ENCODE results near the gene PODXL. TPM values are rescaled to one million over a fixed set of nuclear protein-coding genes. Genes with fewer than 3 reads are reported as not detected.
A peak's percentile ranks its signal among the peaks of the same experiment; 100 is the strongest.

PODXL gene
- total RNA-seq, 2 donors from 2014 or later: 11.2 to 14.6 TPM

DNA sequence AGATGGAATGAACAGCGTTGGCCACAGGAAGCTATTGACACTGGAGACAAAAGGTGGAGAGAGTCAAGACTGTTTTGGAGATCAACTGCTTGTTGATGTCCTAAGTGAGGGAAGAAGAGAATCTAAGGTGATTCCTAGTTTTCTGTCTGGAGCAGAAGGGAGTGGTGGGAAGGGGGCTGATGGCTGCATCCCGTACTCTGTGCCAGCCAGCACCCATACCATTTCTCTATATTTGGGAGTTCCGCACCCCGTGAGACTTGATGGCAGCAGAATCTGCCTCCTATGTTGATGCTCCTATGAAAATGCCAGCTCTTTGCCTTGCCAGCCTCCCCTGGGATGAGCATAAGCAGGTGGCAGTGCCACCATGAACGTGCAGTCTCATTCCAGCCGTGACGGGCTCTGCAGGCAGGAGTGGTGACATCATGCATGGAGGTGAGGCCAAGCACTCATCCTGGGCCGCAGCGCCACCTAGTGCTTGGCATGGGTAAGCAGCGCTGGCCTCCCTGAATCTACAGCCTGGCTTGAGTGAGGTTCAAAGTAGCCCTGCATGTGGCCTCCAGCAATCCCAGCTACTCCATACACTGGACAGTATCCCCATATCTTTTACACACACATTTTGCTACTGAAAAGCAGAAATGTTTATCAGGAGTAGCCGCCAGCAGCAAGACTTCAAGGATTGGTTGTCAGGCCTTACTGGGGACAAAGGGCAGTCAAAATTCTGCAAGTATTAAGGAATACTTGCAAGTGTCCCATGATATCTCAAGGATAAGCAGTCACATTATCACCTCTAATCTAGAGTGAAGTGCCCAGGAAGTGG lies 43.0 kb downstream of the PODXL start:
- intact Hi-C loops (cut with DNase I): no loop called here
- no peak overlapping the region for H3K27ac ChIP-seq
- no peaks in the 10 kb centered on the region for H3K27me3 ChIP-seq
- TF ChIP-seq, protein P1, sequence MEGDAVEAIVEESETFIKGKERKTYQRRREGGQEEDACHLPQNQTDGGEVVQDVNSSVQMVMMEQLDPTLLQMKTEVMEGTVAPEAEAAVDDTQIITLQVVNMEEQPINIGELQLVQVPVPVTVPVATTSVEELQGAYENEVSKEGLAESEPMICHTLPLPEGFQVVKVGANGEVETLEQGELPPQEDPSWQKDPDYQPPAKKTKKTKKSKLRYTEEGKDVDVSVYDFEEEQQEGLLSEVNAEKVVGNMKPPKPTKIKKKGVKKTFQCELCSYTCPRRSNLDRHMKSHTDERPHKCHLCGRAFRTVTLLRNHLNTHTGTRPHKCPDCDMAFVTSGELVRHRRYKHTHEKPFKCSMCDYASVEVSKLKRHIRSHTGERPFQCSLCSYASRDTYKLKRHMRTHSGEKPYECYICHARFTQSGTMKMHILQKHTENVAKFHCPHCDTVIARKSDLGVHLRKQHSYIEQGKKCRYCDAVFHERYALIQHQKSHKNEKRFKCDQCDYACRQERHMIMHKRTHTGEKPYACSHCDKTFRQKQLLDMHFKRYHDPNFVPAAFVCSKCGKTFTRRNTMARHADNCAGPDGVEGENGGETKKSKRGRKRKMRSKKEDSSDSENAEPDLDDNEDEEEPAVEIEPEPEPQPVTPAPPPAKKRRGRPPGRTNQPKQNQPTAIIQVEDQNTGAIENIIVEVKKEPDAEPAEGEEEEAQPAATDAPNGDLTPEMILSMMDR (IDR thresholded peaks at IDR 0.05): peak; percentile 98
- H3K4me1 ChIP-seq: no peaks in the 10 kb centered on the region
- H3K4me3 ChIP-seq: no peak overlapping the region
- H3K9ac ChIP-seq (ENCODE audit: low read depth in 2 of 2, low read length in 2 of 2): no peak overlapping the region
- H3K9me3 ChIP-seq: no peaks in the 10 kb centered on the region
- peak; percentile 80 for DNase-seq
- H3K36me3 ChIP-seq: no peaks in the 10 kb centered on the region

DNA sequence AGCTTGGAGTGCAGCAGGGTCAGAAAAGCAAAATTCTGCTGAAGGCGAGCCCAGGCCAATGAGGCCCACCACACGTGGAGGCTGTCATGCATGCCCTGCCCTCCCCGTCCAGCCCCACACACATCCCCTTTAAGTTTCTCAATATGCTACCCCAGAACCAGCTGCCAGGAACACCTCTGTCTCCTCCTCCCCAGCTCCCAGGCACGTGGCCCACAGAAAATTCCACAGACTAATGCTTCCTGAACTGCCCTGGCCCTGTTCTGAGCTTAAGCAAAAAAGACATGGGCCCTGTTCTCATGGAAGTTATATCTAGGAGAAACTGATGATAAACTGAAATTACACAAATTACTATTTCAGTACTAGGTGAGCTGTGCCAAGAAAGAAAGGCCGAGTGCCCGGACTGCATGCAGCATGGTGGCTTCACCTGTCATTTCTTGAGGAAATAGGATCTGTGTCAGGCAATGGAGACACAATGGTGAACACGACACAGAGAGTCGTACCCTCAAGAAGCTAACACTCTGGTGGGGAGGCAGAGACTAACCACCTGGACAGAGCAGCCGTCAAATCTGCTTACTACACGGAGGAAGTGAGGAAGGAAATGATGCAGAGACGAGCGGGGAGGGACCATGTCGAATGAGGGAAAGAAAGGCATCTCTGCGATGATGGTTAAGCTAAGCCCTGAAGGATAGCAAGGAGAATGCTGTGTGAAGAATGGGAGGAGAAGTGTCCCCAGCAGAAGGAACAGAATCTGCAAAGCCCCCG lies 44.5 kb downstream of the PODXL start:
- intact Hi-C loops (cut with DNase I): no loop called here
- H3K4me3 ChIP-seq: no peak overlapping the region
- H3K36me3 ChIP-seq: no peaks in the 10 kb centered on the region

DNA sequence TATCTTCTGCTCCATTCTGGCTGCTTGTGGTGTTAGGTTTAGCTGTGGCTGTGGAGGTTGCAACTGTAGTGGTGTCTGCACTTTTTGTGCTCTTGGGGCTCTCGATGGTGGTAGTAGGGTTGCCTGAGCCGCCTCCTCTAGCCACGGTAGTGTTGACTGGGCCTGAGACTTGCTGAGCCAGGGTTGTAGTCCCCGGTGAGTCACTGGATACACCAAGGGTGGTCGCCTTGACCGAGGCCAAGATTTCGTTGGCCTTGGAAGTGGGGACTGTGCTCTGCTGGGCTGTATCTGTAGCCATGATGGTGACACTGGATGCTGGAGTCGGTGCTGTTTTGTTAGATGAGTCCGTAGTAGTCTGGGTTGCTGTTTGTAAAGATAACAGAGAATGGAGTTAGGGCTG lies 45.4 kb downstream of the PODXL start:
- Histone ChIP-seq H3K4me1 (no peaks in the 10 kb centered on the region), H3K36me3 (no peaks in the 10 kb centered on the region), H3K27ac (no peak overlapping the region), H3K4me3 (no peak overlapping the region), H3K27me3 (no peaks in the 10 kb centered on the region), H3K9ac (ENCODE audit: low read depth in 2 of 2, low read length in 2 of 2) (no peak overlapping the region), H3K9me3 (no peaks in the 10 kb centered on the region)
- no peak for DNase-seq
- TF ChIP-seq, protein P1 (IDR thresholded peaks at IDR 0.05): no peak
- intact Hi-C loops (cut with DNase I): no loop called here

More for the DNA sequence above, 44.5 kb downstream of the PODXL start:
- Histone ChIP-seq H3K9ac (ENCODE audit: low read depth in 2 of 2, low read length in 2 of 2) (no peak overlapping the region), H3K9me3 (no peaks in the 10 kb centered on the region), H3K27ac (no peak overlapping the region), H3K27me3 (no peaks in the 10 kb centered on the region), H3K4me1 (no peaks in the 10 kb centered on the region)
- no peak for DNase-seq
- TF ChIP-seq, protein P1 (IDR thresholded peaks at IDR 0.05): no peak

DNA sequence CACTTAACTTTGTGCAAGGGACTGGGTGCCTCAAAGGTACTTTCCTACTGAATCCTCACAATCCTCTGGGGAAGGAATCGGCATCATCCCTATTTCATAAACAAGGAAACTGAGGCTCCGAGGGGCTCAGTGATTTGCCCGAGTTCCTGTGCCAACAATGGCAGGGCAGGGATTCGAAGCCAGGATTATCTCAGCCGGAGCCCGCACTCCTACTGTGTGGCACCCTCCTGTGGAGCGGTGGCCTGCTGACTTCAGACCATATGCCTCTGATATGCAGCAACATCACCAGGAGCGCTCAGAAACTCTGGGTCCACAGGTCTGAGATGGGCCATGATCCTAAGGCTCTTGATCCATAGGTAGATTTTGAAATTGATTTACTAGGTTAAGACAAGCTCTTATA lies 46.6 kb downstream of the PODXL start:
- no peaks in the 10 kb centered on the region for H3K9me3 ChIP-seq
- no peak overlapping the region for H3K9ac ChIP-seq (ENCODE audit: low read depth in 2 of 2, low read length in 2 of 2)
- no peak for DNase-seq
- intact Hi-C loops (cut with DNase I): no loop called here
- H3K27me3 ChIP-seq: no peaks in the 10 kb centered on the region
- H3K36me3 ChIP-seq: no peaks in the 10 kb centered on the region
- no peak overlapping the region for H3K27ac ChIP-seq
- TF ChIP-seq, protein P1 (IDR thresholded peaks at IDR 0.05): no peak
- H3K4me3 ChIP-seq: no peak overlapping the region
- no peaks in the 10 kb centered on the region for H3K4me1 ChIP-seq

DNA sequence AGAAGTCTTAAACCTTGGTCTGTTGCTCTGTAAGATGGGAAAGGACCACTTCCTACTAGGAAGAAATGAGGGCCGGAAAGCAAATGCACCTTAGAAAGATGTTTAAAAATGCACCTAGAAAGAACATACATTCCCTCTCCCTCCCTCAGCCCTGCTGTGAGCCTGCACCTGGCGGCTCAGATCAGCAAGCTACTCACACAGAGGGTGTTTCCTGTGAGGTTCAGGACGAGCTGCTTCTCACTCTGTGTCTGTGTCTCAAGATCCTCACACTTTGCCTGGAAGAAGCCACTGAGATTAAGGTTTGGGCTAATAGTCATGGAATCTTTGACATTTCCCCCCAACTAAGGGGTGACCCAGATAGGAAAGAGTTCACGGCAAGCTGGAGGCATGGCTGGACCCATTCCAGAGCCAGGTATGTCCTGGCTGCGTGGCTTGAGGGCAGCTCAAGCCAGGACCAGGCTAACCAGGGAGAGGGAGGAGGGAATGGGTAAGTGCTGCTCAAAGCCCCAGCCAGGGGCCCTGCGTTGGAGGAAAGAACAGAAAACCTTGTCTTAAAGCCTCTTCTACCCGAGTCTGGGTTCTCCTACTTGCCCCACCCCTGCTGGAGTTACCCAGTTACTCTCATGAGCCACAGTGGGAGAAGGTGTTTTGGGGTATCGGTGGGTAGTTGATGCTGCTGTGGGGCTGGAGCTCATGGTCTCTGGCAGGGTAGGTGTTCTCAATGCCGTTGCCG lies 47.5 kb downstream of the PODXL start:
- Histone ChIP-seq H3K27ac (no peak overlapping the region), H3K27me3 (no peaks in the 10 kb centered on the region), H3K36me3 (no peaks in the 10 kb centered on the region), H3K4me3 (no peak overlapping the region), H3K4me1 (no peaks in the 10 kb centered on the region), H3K9ac (ENCODE audit: low read depth in 2 of 2, low read length in 2 of 2) (no peak overlapping the region), H3K9me3 (no peaks in the 10 kb centered on the region)
- intact Hi-C loops (cut with DNase I): no loop called here
- DNase-seq: no peak
- TF ChIP-seq, protein P1 (IDR thresholded peaks at IDR 0.05): no peak

All from colonic mucosa (tissue), 4 donors.